ENCODE results near the gene PNP. TPM values are rescaled to one million over a fixed set of nuclear protein-coding genes. Genes with fewer than 3 reads are reported as not detected.
"Not testable (repeated sequence)": the region's sequence is repeated elsewhere in the genome, so short reads cannot be mapped to it uniquely, and the experiment has no call there.

PNP gene
- total and polyA plus RNA-seq, 10 of the 15 experiments (the other 5 are each of a cell fraction or from before 2014, with no cell fraction given): 103 to 215 (median 138) TPM

DNA sequence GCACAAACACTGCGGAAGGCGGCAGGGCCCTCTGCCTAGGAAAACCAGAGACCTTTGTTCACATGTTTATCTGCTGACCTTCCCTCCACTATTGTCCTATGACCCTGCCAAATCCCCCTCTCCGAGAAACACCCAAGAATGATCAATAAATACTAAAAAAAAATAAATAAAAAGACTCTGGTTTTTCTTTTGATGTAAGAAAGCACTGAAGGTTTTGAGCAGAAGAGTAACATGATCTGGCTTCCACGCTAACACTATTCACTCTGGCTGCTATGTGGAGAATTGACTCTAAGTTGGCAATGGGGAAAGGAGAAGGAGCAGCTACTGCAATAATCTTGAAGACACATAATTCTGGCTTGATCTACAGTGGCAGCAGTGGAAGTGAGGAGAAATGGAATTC, 25.6 kb upstream of the PNP start:
- H3K4me3 ChIP-seq; H3K9me3 ChIP-seq (replicated peaks; ENCODE audit: control insufficient read depth, insufficient read depth, low read length); H3K36me3 ChIP-seq (ENCODE audit: control insufficient read depth in 2 of 2, insufficient read depth in 2 of 2, low read length in 1 of 2); H3K79me2 ChIP-seq (ENCODE audit: control insufficient read depth, insufficient read depth, low read length); H3K27me3 ChIP-seq (replicated peaks in 1 of 2; ENCODE audit: control insufficient read depth in 2 of 2, insufficient read depth in 2 of 2, low read length in 1 of 2); H2AFZ ChIP-seq (ENCODE audit: control insufficient read depth, low read depth, low read length); FAIRE-seq; BruUV-seq (replicated peaks); ATAC-seq; SMC1A ChIA-PET (ENCODE audit: uncharacterized antibody, unreplicated experiment); in situ Hi-C loops (cut with MboI); CTCF ChIA-PET; H4K20me1 ChIP-seq (ENCODE audit: control insufficient read depth, insufficient read depth); RAD21 ChIA-PET (ENCODE audit: unreplicated experiment); H3K27ac ChIP-seq (ENCODE audit: control insufficient read depth, insufficient read depth); DNase-seq (ENCODE audit: low read depth, low spot score); H3K9ac ChIP-seq (ENCODE audit: control insufficient read depth, insufficient read depth, low read length); H3K4me1 ChIP-seq (ENCODE audit: control insufficient read depth, insufficient read depth, low read length); H3K4me2 ChIP-seq (ENCODE audit: control insufficient read depth, insufficient read depth); POLR2A ChIA-PET; intact Hi-C loops (cut with micrococcal nuclease; ENCODE audit: unreplicated experiment): not testable (repeated sequence)
- WGBS (ENCODE audit: insufficient coverage, insufficient replicate concordance, low lambda C conversion rate, missing lambda C conversion rate): 100% methylated on average over 2 of the region's 4 CpGs

DNA sequence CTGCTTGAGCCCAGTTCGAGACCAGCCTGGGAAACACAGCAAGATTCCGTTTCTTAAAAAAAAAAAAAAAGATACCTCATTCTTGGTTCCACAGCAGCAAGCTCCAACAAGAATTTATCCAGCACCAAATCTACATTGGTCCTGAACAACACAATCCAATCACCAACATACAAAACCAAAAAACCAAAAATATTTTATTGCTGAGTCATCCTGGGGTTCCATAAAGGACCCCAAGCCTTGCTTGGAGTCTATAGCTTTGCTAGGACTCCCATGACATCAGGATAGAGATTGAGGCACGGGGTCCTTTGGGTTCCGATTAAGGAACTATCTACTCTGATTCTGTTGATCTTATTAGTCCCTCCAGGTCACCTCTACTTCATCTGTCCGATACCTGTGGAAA, 22.3 kb upstream of the PNP start:
- RAD21 ChIA-PET (ENCODE audit: unreplicated experiment): no interaction called here
- no TSS peak for BruUV-seq (replicated peaks)
- ATAC-seq (no peak), DNase-seq (ENCODE audit: low read depth, low spot score) (no peak), FAIRE-seq (no peak)
- CTCF ChIA-PET: interaction anchor here (0.8 kb wide), 1 partner anchor 12 kb away, joined by 3 read pairs; no protein-coding TSS in a partner anchor
- Histone ChIP-seq H3K9me3 (replicated peaks; ENCODE audit: control insufficient read depth, insufficient read depth, low read length) (no peaks in the 10 kb centered on the region), H3K4me3 (no peak overlapping the region), H3K79me2 (ENCODE audit: control insufficient read depth, insufficient read depth, low read length) (no peaks in the 10 kb centered on the region), H3K9ac (ENCODE audit: control insufficient read depth, insufficient read depth, low read length) (no peak overlapping the region), H3K36me3 (ENCODE audit: control insufficient read depth in 2 of 2, insufficient read depth in 2 of 2, low read length in 1 of 2) (peaks cover 2 to 35% of the 10 kb centered on the region in 2 experiments; a peak in 3 of 4 replicates), H3K27ac (ENCODE audit: control insufficient read depth, insufficient read depth) (no peak overlapping the region), H3K4me1 (ENCODE audit: control insufficient read depth, insufficient read depth, low read length) (no peaks in the 10 kb centered on the region), H3K27me3 (replicated peaks in 1 of 2; ENCODE audit: control insufficient read depth in 2 of 2, insufficient read depth in 2 of 2, low read length in 1 of 2) (no peaks in the 10 kb centered on the region), H3K4me2 (ENCODE audit: control insufficient read depth, insufficient read depth) (no peak overlapping the region), H4K20me1 (ENCODE audit: control insufficient read depth, insufficient read depth) (no peaks in the 10 kb centered on the region), H2AFZ (ENCODE audit: control insufficient read depth, low read depth, low read length) (no peak overlapping the region)
- POLR2A ChIA-PET: no interaction called here
- in situ Hi-C loops (cut with MboI): no loop called here
- WGBS (ENCODE audit: insufficient coverage, insufficient replicate concordance, low lambda C conversion rate, missing lambda C conversion rate): 94% methylated on average over 5 of the region's 5 CpGs
- intact Hi-C loops (cut with micrococcal nuclease; ENCODE audit: unreplicated experiment): no loop called here
- SMC1A ChIA-PET (ENCODE audit: uncharacterized antibody, unreplicated experiment): no interaction called here
- TF ChIP-seq, protein P1, sequence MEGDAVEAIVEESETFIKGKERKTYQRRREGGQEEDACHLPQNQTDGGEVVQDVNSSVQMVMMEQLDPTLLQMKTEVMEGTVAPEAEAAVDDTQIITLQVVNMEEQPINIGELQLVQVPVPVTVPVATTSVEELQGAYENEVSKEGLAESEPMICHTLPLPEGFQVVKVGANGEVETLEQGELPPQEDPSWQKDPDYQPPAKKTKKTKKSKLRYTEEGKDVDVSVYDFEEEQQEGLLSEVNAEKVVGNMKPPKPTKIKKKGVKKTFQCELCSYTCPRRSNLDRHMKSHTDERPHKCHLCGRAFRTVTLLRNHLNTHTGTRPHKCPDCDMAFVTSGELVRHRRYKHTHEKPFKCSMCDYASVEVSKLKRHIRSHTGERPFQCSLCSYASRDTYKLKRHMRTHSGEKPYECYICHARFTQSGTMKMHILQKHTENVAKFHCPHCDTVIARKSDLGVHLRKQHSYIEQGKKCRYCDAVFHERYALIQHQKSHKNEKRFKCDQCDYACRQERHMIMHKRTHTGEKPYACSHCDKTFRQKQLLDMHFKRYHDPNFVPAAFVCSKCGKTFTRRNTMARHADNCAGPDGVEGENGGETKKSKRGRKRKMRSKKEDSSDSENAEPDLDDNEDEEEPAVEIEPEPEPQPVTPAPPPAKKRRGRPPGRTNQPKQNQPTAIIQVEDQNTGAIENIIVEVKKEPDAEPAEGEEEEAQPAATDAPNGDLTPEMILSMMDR (IDR thresholded peaks at IDR 0.05 in 2 of 3, conservative IDR thresholded peaks at IDR 0.05 in 1 of 3; ENCODE audit: control insufficient read depth in 2 of 3, extremely low read depth in 1 of 3, insufficient read depth in 1 of 3, low read depth in 3 of 3, low read length in 3 of 3): no peak
- no peak for TF ChIP-seq SUZ12 (IDR thresholded peaks at IDR 0.05; ENCODE audit: unreplicated experiment)
- TF ChIP-seq MTA2 (IDR thresholded peaks at IDR 0.05; ENCODE audit: low read depth): no peak
- no peak for TF ChIP-seq SP1 (IDR thresholded peaks at IDR 0.05; ENCODE audit: low read depth, low read length)
- TF ChIP-seq, protein P2, sequence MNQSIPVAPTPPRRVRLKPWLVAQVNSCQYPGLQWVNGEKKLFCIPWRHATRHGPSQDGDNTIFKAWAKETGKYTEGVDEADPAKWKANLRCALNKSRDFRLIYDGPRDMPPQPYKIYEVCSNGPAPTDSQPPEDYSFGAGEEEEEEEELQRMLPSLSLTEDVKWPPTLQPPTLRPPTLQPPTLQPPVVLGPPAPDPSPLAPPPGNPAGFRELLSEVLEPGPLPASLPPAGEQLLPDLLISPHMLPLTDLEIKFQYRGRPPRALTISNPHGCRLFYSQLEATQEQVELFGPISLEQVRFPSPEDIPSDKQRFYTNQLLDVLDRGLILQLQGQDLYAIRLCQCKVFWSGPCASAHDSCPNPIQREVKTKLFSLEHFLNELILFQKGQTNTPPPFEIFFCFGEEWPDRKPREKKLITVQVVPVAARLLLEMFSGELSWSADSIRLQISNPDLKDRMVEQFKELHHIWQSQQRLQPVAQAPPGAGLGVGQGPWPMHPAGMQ (IDR thresholded peaks at IDR 0.05; ENCODE audit: borderline replicate concordance): no peak
- no peak for TF ChIP-seq MYC (IDR thresholded peaks at IDR 0.05; ENCODE audit: insufficient read depth, insufficient read length, insufficient replicate concordance, low read length, severe bottlenecking)
- TF ChIP-seq, protein P3, sequence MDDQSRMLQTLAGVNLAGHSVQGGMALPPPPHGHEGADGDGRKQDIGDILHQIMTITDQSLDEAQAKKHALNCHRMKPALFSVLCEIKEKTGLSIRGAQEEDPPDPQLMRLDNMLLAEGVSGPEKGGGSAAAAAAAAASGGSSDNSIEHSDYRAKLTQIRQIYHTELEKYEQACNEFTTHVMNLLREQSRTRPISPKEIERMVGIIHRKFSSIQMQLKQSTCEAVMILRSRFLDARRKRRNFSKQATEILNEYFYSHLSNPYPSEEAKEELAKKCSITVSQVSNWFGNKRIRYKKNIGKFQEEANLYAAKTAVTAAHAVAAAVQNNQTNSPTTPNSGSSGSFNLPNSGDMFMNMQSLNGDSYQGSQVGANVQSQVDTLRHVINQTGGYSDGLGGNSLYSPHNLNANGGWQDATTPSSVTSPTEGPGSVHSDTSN (IDR thresholded peaks at IDR 0.05; ENCODE audit: insufficient replicate concordance, low read depth, low read length): no peak
- TF ChIP-seq EGR1 (IDR thresholded peaks at IDR 0.05; ENCODE audit: borderline replicate concordance in 1 of 2, low read depth in 2 of 2, low read length in 2 of 2): no peak
